IMR-90 (cell line): ENCODE measurements around the gene NKIRAS1. TPM values are rescaled to one million over a fixed set of nuclear protein-coding genes. Genes with fewer than 3 reads are reported as not detected.

Experiments used
- ATAC-seq: fragments of 200-7000 bp; cut with Tn5 transposase; 2 replicates; pipeline ENCODE4 v1.9.1; 2020; ENCODE audit warnings: low read depth, mild to moderate bottlenecking, moderate library complexity
- BruUV-seq: library from RNA; stranded (reverse); fragments of 400-500 nt; replicated peaks from 2 replicates; lab custom pipeline; 2021; lab: Mats Ljungman, UMichigan
- CTCF ChIA-PET: fragments of 300-600 bp; formaldehyde crosslinking; extraction: SDS; loops from one replicate; lab custom pipeline; 2021; ENCODE audit warnings: antibody characterized with exemption; lab: Yijun Ruan, JAX
- POLR2A ChIA-PET: fragments of 300-600 bp; sonication (Branson Sonifier 250); formaldehyde crosslinking; loops from one replicate; lab custom pipeline; 2022; ENCODE audit warnings: antibody characterized with exemption; ENCODE audit not compliant: unreplicated experiment; lab: Charles Lee
- DNase-seq: peaks from one replicate; pipeline ENCODE4 v3.0.0; 2013
- H2AFZ ChIP-seq: replicated peaks from 2 replicates; pipeline ENCODE3; 2013; ENCODE audit warnings: low read length, mild to moderate bottlenecking; ENCODE audit not compliant: poor library complexity
- H2AK5ac ChIP-seq: 2 replicates; pipeline ENCODE4 v1.6.1; 2013; ENCODE audit warnings: low read depth, low read length, inconsistent platforms
- H2AK9ac ChIP-seq: replicated peaks from 2 replicates; pipeline ENCODE3; 2013; ENCODE audit warnings: mild to moderate bottlenecking, low read depth, low read length, moderate library complexity; ENCODE audit not compliant: poor library complexity
- H2BK120ac ChIP-seq: 2 replicates; pipeline ENCODE4 v1.6.1; 2013; ENCODE audit warnings: low read depth, low read length, inconsistent platforms
- H2BK15ac ChIP-seq: 3 replicates; pipeline ENCODE4 v1.6.1; 2013; ENCODE audit warnings: low read depth, low read length, inconsistent platforms
- H2BK20ac ChIP-seq: 2 replicates; pipeline ENCODE4 v1.6.1; 2013; ENCODE audit warnings: low read depth, mild to moderate bottlenecking, inconsistent platforms, low read length, moderate library complexity
- H2BK5ac ChIP-seq: 2 replicates; pipeline ENCODE4 v1.6.1; 2013; ENCODE audit warnings: mild to moderate bottlenecking, low read depth, low read length, inconsistent platforms; ENCODE audit not compliant: poor library complexity, severe bottlenecking
- H3K14ac ChIP-seq: replicated peaks from 2 replicates; pipeline ENCODE4 v1.6.1; 2013; ENCODE audit warnings: low read depth, low read length, inconsistent platforms
- H3K18ac ChIP-seq: 2 replicates; pipeline ENCODE4 v1.6.1; 2013; ENCODE audit warnings: low read depth, low read length, control low read depth
- H3K23ac ChIP-seq: 2 replicates; pipeline ENCODE4 v1.6.1; 2013; ENCODE audit warnings: low read depth, low read length, inconsistent platforms
- H3K27ac ChIP-seq: 2 replicates; pipeline ENCODE4 v1.5.1; 2013; ENCODE audit warnings: mild to moderate bottlenecking, control low read depth, low read length; ENCODE audit not compliant: insufficient read depth
- H3K27me3 ChIP-seq: 2 replicates; pipeline ENCODE4 v1.6.1; 2013; ENCODE audit warnings: low read length; ENCODE audit not compliant: control insufficient read depth, insufficient read depth
- H3K36me3 ChIP-seq: 2 replicates; pipeline ENCODE4 v1.6.1; 2013; ENCODE audit warnings: low read length, mixed read lengths; ENCODE audit not compliant: control insufficient read depth, insufficient read depth
- H3K4ac ChIP-seq: 2 replicates; pipeline ENCODE4 v1.6.1; 2013; ENCODE audit warnings: low read depth, low read length, inconsistent platforms
- H3K4me1 ChIP-seq: 2 replicates; pipeline ENCODE4 v1.6.1; 2013; ENCODE audit warnings: low read length, mixed read lengths; ENCODE audit not compliant: control insufficient read depth, insufficient read depth
- H3K4me2 ChIP-seq: 2 replicates; pipeline ENCODE4 v1.6.1; 2013; ENCODE audit warnings: low read depth, mild to moderate bottlenecking, control low read depth, low read length, moderate library complexity
- H3K4me3 ChIP-seq: 2 replicates; pipeline ENCODE4 v1.5.1; 2013; ENCODE audit warnings: low read depth, mild to moderate bottlenecking, control low read depth, low read length, moderate library complexity; ENCODE audit not compliant: insufficient read depth
- H3K56ac ChIP-seq: 2 replicates; pipeline ENCODE4 v1.6.1; 2013; ENCODE audit warnings: low read length, inconsistent platforms; ENCODE audit not compliant: insufficient read depth; ENCODE audit errors: extremely low read depth
- H3K79me1 ChIP-seq, 2 experiments: 2 replicates each; pipeline ENCODE4 v1.6.1; 2013; ENCODE audit warnings: low read length in 2 of 2, inconsistent platforms in 1 of 2, low read depth in 1 of 2
- H3K9ac ChIP-seq: 2 replicates; pipeline ENCODE4 v1.6.1; 2013; ENCODE audit warnings: low read depth, low read length, control low read depth
- H3K9me1 ChIP-seq: 2 replicates; pipeline ENCODE4 v1.6.1; 2013; ENCODE audit warnings: low read length, inconsistent platforms; ENCODE audit not compliant: insufficient read depth
- H3K9me3 ChIP-seq: 2 replicates; pipeline ENCODE4 v1.6.1; 2013; ENCODE audit warnings: low read length; ENCODE audit not compliant: control insufficient read depth, insufficient read depth
- H4K20me1 ChIP-seq: 2 replicates; pipeline ENCODE4 v1.6.1; 2013; ENCODE audit warnings: low read length, inconsistent platforms; ENCODE audit not compliant: insufficient read depth
- H4K5ac ChIP-seq: 2 replicates; pipeline ENCODE4 v1.6.1; 2013; ENCODE audit warnings: mild to moderate bottlenecking, low read depth, low read length, control low read depth
- H4K8ac ChIP-seq, 2 experiments: 2 replicates each; pipeline ENCODE4 v1.6.1; 2013; ENCODE audit warnings: low read depth in 2 of 2, low read length in 2 of 2, control low read depth in 1 of 2, inconsistent platforms in 1 of 2
- H4K91ac ChIP-seq: 2 replicates; pipeline ENCODE4 v1.6.1; 2013; ENCODE audit warnings: low read depth, low read length, inconsistent platforms; ENCODE audit not compliant: insufficient read depth
- BHLHE40 ChIP-seq: fragments of 150-350 bp; IDR thresholded peaks from 2 replicates; pipeline ENCODE4 v1.6.1; 2016; ENCODE audit warnings: mild to moderate bottlenecking, low read depth, low read length
- CEBPB ChIP-seq: IDR thresholded peaks from 2 replicates; pipeline ENCODE4 v1.6.1; 2012; ENCODE audit warnings: low read depth, low read length, improper control_type of control experiment
- CHD1 ChIP-seq: IDR thresholded peaks from 2 replicates; pipeline ENCODE4 v1.6.1; 2012; ENCODE audit warnings: low read depth, low read length, improper control_type of control experiment
- FOS ChIP-seq: fragments of 150-350 bp; IDR thresholded peaks from 2 replicates; pipeline ENCODE4 v1.6.1; 2016; ENCODE audit warnings: low read depth, low read length
- MAFK ChIP-seq: IDR thresholded peaks from 2 replicates; pipeline ENCODE4 v1.6.1; 2012; ENCODE audit warnings: low read depth, low read length, improper control_type of control experiment
- MXI1 ChIP-seq: IDR thresholded peaks from 2 replicates; pipeline ENCODE4 v1.6.1; 2012; ENCODE audit warnings: low read depth, mild to moderate bottlenecking, low read length, moderate library complexity, borderline replicate concordance
- NFE2L2 ChIP-seq: fragments of 150-350 bp; IDR thresholded peaks from 2 replicates; pipeline ENCODE4 v1.6.1; 2016; ENCODE audit warnings: low read depth, mild to moderate bottlenecking, low read length
- POLR2A ChIP-seq: IDR thresholded peaks from 2 replicates; pipeline ENCODE4 v1.6.1; 2012; ENCODE audit warnings: mild to moderate bottlenecking, low read depth, low read length
- RFX5 ChIP-seq: IDR thresholded peaks from 2 replicates; pipeline ENCODE4 v1.8.0; 2012; ENCODE audit warnings: low read depth, mild to moderate bottlenecking, low read length, moderate library complexity
- SMC3 ChIP-seq: fragments of 150-350 bp; IDR thresholded peaks from 2 replicates; pipeline ENCODE4 v1.6.1; 2016; ENCODE audit warnings: low read depth, mild to moderate bottlenecking, antibody characterized with exemption, low read length, moderate library complexity
- USF2 ChIP-seq: fragments of 150-350 bp; IDR thresholded peaks from 2 replicates; pipeline ENCODE4 v1.6.1; 2017; ENCODE audit warnings: mild to moderate bottlenecking, antibody characterized with exemption, low read length, low read depth
- WGBS, 2 experiments: methylation state at CpG; one replicate each; pipeline versions ENCODE4 v1.1.5 to v1.1.7; 2013; ENCODE audit warnings: missing lambda C conversion rate in 2 of 2; ENCODE audit not compliant: insufficient read length in 1 of 2; ENCODE audit errors: extremely low coverage in 2 of 2; 5-methylcytosine and 5-hydroxymethylcytosine counted together
- dilution Hi-C: fragments of 300-500 bp; cut with HindIII; formaldehyde crosslinking; loops from one replicate; pipeline ENCODE4 v1.14.3; 2018; ENCODE audit warnings: low sequenced_read_pairs; ENCODE audit not compliant: unreplicated experiment
- in situ Hi-C: fragments of 300-500 bp; cut with MboI; formaldehyde crosslinking; loops from 3 replicates; pipeline ENCODE4 v1.14.3; 2019; ENCODE audit warnings: low sequenced_read_pairs, inconsistent platforms, mixed read lengths
- intact Hi-C: fragments of 100-400 bp; cut with micrococcal nuclease; formaldehyde crosslinking; loops from 2 replicates; pipeline ENCODE4 v1.10.0; 2022
- polyA plus RNA-seq, 3 experiments: library from polyadenylated mRNA; depleted of rRNA; stranded (reverse); fragments of >200 nt; gene quantifications; 2 replicates each; pipeline ENCODE4 v1.2.3, GENCODE V29; 2012; ENCODE audit warnings: low replicate concordance in 1 of 3
- total RNA-seq: library from RNA; depleted of rRNA; stranded (reverse); fragments of >200 nt; gene quantifications from 2 replicates; pipeline ENCODE4 v1.2.3, GENCODE V29; 2012
- TF ChIP-seq, protein P1 (sequence below): conservative IDR thresholded peaks from 2 replicates; pipeline ENCODE4 v1.5.1; 2012; ENCODE audit warnings: mild to moderate bottlenecking, low read depth, low read length, improper control_type of control experiment

The NKIRAS1 gene
- total and polyA plus RNA-seq, 2 of the 4 experiments (the other 2 are of a cell fraction): 6.1 to 6.8 TPM

GRCh38 chr3:23865595-23866396 is 51.0 kb downstream of the NKIRAS1 start (continued):
- no peak for TF ChIP-seq POLR2A

- H4K8ac ChIP-seq: no peak overlapping the region
- no peak overlapping the region for H3K4me2 ChIP-seq
- ChIA-PET POLR2A (no interaction called here), CTCF (no interaction called here)
- peaks cover 14% of the 10 kb centered on the region for H3K4me1 ChIP-seq
- H2AK5ac ChIP-seq: no peak overlapping the region
- H3K79me1 ChIP-seq: peaks cover 38 to 75% of the 10 kb centered on the region in 2 experiments
- TF ChIP-seq CEBPB: no peak
- TF ChIP-seq NFE2L2: no peak
- TF ChIP-seq MXI1: no peak
- no peak for TF ChIP-seq USF2
- no peak for TF ChIP-seq CHD1
- TF ChIP-seq MAFK: no peak
- no peak for TF ChIP-seq RFX5
- no peak for TF ChIP-seq BHLHE40
- no peak for TF ChIP-seq SMC3
- TF ChIP-seq, protein P1, sequence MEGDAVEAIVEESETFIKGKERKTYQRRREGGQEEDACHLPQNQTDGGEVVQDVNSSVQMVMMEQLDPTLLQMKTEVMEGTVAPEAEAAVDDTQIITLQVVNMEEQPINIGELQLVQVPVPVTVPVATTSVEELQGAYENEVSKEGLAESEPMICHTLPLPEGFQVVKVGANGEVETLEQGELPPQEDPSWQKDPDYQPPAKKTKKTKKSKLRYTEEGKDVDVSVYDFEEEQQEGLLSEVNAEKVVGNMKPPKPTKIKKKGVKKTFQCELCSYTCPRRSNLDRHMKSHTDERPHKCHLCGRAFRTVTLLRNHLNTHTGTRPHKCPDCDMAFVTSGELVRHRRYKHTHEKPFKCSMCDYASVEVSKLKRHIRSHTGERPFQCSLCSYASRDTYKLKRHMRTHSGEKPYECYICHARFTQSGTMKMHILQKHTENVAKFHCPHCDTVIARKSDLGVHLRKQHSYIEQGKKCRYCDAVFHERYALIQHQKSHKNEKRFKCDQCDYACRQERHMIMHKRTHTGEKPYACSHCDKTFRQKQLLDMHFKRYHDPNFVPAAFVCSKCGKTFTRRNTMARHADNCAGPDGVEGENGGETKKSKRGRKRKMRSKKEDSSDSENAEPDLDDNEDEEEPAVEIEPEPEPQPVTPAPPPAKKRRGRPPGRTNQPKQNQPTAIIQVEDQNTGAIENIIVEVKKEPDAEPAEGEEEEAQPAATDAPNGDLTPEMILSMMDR: no peak
- no peak for TF ChIP-seq POLR2A
- no peak for TF ChIP-seq FOS
- H2AK9ac ChIP-seq: no peak overlapping the region
- no peak overlapping the region for H2AFZ ChIP-seq
- no peak overlapping the region; the same call in 1 of the 2 replicates for H3K23ac ChIP-seq
- no peak overlapping the region for H3K9ac ChIP-seq
- WGBS, 2 experiments: no CpG with 5 or more reads among the region's 1 CpG
- no peak overlapping the region for H2BK5ac ChIP-seq
- DNase-seq (no peak), ATAC-seq (no peak)
- intact Hi-C loops: no loop called here
- H2BK15ac ChIP-seq: no peak overlapping the region; the same call in 2 of the 3 replicates
- dilution Hi-C loops: no loop called here
- no peak overlapping the region for H4K5ac ChIP-seq
- no TSS peak for BruUV-seq
- no peak overlapping the region for H3K18ac ChIP-seq
- no peak overlapping the region for H3K56ac ChIP-seq
- no peak overlapping the region for H3K14ac ChIP-seq
- no peak overlapping the region for H2BK120ac ChIP-seq
- H3K9me3 ChIP-seq: no peaks in the 10 kb centered on the region
- no peak overlapping the region for H3K4ac ChIP-seq
- H4K20me1 ChIP-seq: peaks cover 63% of the 10 kb centered on the region
- no peak overlapping the region for H3K27ac ChIP-seq
- H3K36me3 ChIP-seq: peaks cover 3% of the 10 kb centered on the region; the same call in 1 of the 2 replicates
- H3K9me1 ChIP-seq: peaks cover 12% of the 10 kb centered on the region
- no peak overlapping the region for H4K91ac ChIP-seq
- no peak overlapping the region for H3K4me3 ChIP-seq
- in situ Hi-C loops: no loop called here
- H2BK20ac ChIP-seq: no peak overlapping the region
- no peaks in the 10 kb centered on the region for H3K27me3 ChIP-seq
These were observed 51.9 kb downstream of the NKIRAS1 start for GRCh38 chr3:23864931-23865330.
